ENCODE measurements around the gene EXOC7. TPM values are rescaled to one million over a fixed set of nuclear protein-coding genes. Genes with fewer than 3 reads are reported as not detected.

EXOC7 gene
- total RNA-seq, 1 donor from 2014 or later = 145 TPM

- DNase-seq (ENCODE audit: low read depth) (no peak), FAIRE-seq (no peak)
- no peak overlapping the region for H2AFZ ChIP-seq (ENCODE audit: low read depth, low read length)
- H4K20me1 ChIP-seq (ENCODE audit: insufficient read depth, low read length) = no peaks in the 10 kb centered on the region
- peaks cover 52% of the 10 kb centered on the region for H3K27me3 ChIP-seq (ENCODE audit: insufficient read depth, low read length)
- no peak overlapping the region for H3K4me3 ChIP-seq (ENCODE audit: insufficient read depth, low read depth, low read length)
- TF ChIP-seq, protein P1, sequence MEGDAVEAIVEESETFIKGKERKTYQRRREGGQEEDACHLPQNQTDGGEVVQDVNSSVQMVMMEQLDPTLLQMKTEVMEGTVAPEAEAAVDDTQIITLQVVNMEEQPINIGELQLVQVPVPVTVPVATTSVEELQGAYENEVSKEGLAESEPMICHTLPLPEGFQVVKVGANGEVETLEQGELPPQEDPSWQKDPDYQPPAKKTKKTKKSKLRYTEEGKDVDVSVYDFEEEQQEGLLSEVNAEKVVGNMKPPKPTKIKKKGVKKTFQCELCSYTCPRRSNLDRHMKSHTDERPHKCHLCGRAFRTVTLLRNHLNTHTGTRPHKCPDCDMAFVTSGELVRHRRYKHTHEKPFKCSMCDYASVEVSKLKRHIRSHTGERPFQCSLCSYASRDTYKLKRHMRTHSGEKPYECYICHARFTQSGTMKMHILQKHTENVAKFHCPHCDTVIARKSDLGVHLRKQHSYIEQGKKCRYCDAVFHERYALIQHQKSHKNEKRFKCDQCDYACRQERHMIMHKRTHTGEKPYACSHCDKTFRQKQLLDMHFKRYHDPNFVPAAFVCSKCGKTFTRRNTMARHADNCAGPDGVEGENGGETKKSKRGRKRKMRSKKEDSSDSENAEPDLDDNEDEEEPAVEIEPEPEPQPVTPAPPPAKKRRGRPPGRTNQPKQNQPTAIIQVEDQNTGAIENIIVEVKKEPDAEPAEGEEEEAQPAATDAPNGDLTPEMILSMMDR (IDR thresholded peaks at IDR 0.05; ENCODE audit: insufficient read depth, low read depth, low read length) = no peak
- TF ChIP-seq EZH2 (IDR thresholded peaks at IDR 0.05; ENCODE audit: insufficient read depth, low read length) = no peak
- H3K36me3 Mint-ChIP-seq (ENCODE audit: low read depth, unreplicated experiment) = no peaks in the 10 kb centered on the region
- H3K4me3 Mint-ChIP-seq (ENCODE audit: unreplicated experiment) = no peak overlapping the region
- H3K27ac Mint-ChIP-seq (ENCODE audit: unreplicated experiment) = no peak overlapping the region
- peaks cover 48% of the 10 kb centered on the region for H3K27me3 Mint-ChIP-seq (ENCODE audit: low read depth, unreplicated experiment)
- H3K9me3 ChIP-seq (ENCODE audit: insufficient read depth, low read depth, low read length) = no peaks in the 10 kb centered on the region
- H3K4me2 ChIP-seq (ENCODE audit: low read length) = no peak overlapping the region
- no peak overlapping the region for H3K9ac ChIP-seq (ENCODE audit: low read length)
- no peak overlapping the region for H3K27ac ChIP-seq (ENCODE audit: low read depth, low read length)
- H3K4me1 Mint-ChIP-seq (ENCODE audit: low read depth, unreplicated experiment) = peaks cover 11% of the 10 kb centered on the region
- no peaks in the 10 kb centered on the region for H3K9me3 Mint-ChIP-seq (ENCODE audit: unreplicated experiment)
- H3K79me2 ChIP-seq (ENCODE audit: insufficient read depth, low read length) = no peaks in the 10 kb centered on the region
- peaks cover 3% of the 10 kb centered on the region for H3K4me1 ChIP-seq (ENCODE audit: insufficient read depth, low read length)
- no peaks in the 10 kb centered on the region for H3K36me3 ChIP-seq (ENCODE audit: insufficient read depth, low read length)
Measured at GRCh38 chr17:76136276-76137000, 32.9 kb upstream of the EXOC7 start.

DNA sequence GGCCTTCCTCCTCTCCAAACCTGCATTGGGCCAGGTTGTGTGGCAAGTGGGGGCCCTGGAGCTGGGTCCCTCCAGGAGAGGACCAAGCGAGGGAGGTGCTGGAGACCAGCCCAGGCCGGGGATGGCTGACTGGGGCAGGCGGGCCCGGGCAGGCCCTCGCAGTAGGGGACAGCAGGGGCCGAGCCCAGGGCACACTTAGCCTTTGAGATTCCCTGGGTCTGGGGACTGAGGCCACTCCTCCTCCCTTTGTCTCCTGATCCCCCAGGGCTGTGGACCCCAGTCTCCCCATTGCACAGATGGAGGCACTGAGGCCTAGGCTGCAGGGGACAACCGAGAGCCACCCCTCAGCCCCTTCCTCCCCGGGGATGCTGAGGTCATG lies 32.2 kb upstream of the EXOC7 start:
- no peak for FAIRE-seq
- Histone ChIP-seq H4K20me1 (ENCODE audit: insufficient read depth, low read length) (no peaks in the 10 kb centered on the region), H3K27ac (ENCODE audit: low read depth, low read length) (no peak overlapping the region), H3K4me1 (ENCODE audit: insufficient read depth, low read length) (no peaks in the 10 kb centered on the region), H3K9me3 (ENCODE audit: insufficient read depth, low read depth, low read length) (no peaks in the 10 kb centered on the region), H3K4me2 (ENCODE audit: low read length) (no peak overlapping the region), H3K79me2 (ENCODE audit: insufficient read depth, low read length) (no peaks in the 10 kb centered on the region), H3K27me3 (ENCODE audit: insufficient read depth, low read length) (peaks cover 51% of the 10 kb centered on the region), H3K4me3 (ENCODE audit: insufficient read depth, low read depth, low read length) (no peak overlapping the region), H3K36me3 (ENCODE audit: insufficient read depth, low read length) (no peaks in the 10 kb centered on the region), H3K9ac (ENCODE audit: low read length) (no peak overlapping the region), H2AFZ (ENCODE audit: low read depth, low read length) (no peak overlapping the region)
- peaks cover 11% of the 10 kb centered on the region for H3K4me1 Mint-ChIP-seq (ENCODE audit: low read depth, unreplicated experiment)
- no peak for DNase-seq (ENCODE audit: low read depth)
- H3K27ac Mint-ChIP-seq (ENCODE audit: unreplicated experiment) = no peak overlapping the region
- no peak overlapping the region for H3K4me3 Mint-ChIP-seq (ENCODE audit: unreplicated experiment)
- H3K9me3 Mint-ChIP-seq (ENCODE audit: unreplicated experiment) = no peaks in the 10 kb centered on the region
- TF ChIP-seq EZH2 (IDR thresholded peaks at IDR 0.05; ENCODE audit: insufficient read depth, low read length) = no peak
- TF ChIP-seq, protein P1 (IDR thresholded peaks at IDR 0.05; ENCODE audit: insufficient read depth, low read depth, low read length) = no peak
- H3K27me3 Mint-ChIP-seq (ENCODE audit: low read depth, unreplicated experiment) = peaks cover 53% of the 10 kb centered on the region
- H3K36me3 Mint-ChIP-seq (ENCODE audit: low read depth, unreplicated experiment) = no peaks in the 10 kb centered on the region
